Muscle of arm (tissue), 12 donors: ENCODE measurements around the gene TTLL11. TPM values are rescaled to one million over a fixed set of nuclear protein-coding genes. Genes with fewer than 3 reads are reported as not detected.
"Not testable (repeated sequence)": the region's sequence is repeated elsewhere in the genome, so short reads cannot be mapped to it uniquely, and the experiment has no call there.

Experiments used
- DNase-seq: peaks from one replicate; pipeline ENCODE4 v3.0.0-alpha.2; 2013
- polyA plus RNA-seq, 12 donors: library from polyadenylated mRNA; unstranded; fragments of 120-200 nt; gene quantifications; one replicate each; pipeline ENCODE4 v1.2.1, GENCODE V29; 2013; ENCODE audit not compliant: insufficient read length in 12 of 12

The TTLL11 gene
- polyA plus RNA-seq, 12 donors: 13.0 to 36.5 (median 27.4) TPM; not detected in 1

GRCh38 chr9:122086873-122087272 is 6.2 kb downstream of the TTLL11 start:
- no peak for DNase-seq

GRCh38 chr9:122085260-122085659 is 7.8 kb downstream of the TTLL11 start:
- DNase-seq: no peak

- no peak for DNase-seq
Observed at GRCh38 chr9:122084026-122084675, 9.0 kb downstream of the TTLL11 start.

DNA sequence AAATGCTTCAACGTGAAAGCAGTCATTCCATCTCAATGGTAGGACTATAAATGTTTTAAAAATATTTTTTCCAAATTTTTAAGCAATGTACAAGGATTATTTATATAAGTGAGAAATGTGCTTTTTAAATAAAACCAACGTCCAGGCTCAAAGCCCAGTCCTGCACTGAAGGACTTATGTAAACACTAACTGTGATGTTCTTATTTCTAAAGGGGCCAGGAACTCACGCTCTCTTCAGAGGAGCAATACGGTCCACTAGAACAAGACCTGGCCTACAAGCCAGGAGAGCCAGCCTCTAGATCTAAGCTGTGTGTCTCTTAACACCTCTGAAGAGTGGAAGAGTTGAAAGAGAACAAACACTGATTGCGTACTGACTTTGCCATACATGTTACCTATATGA is 12.1 kb downstream of the TTLL11 start:
- DNase-seq: no peak

GRCh38 chr9:122078557-122078956 is 14.6 kb downstream of the TTLL11 start:
- DNase-seq: no peak

DNA sequence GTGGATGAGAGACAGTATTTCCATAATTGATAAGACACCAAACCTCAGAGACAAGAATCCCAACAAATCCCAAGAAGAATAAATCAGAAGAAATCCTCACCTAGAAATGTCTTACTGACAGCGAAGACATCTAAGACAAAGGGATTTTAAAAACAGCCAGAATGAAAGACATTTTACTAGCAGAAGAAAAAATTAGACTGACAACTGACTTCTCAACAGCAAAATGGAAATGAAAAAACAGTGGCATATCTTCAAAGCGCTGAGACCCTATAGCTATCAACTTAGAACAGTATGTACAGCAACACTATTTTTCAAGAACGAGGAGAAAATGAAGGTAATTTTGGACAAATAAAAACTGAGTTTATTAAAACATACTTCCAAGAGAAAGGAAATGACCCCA is 16.3 kb downstream of the TTLL11 start:
- DNase-seq: no peak

DNA sequence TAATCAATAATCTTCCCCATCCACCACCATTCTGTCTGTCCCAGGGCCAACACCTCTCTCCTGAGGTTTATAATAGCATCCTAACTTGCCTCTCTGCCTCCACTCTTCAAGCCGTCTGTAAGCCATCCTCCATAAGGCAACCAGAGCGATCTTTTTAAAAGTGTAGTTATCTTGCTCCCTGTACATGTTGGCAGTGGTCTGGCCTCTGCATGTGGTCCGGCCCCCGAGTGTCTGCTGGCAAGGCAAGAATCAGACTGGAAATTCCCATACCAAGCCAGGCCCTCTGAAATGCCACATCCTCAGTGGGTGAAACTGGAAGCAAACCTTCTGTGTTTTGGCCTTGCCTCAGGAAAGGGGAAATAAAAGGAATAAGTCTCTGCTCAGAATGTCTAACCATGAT is 17.0 kb downstream of the TTLL11 start:
- no peak for DNase-seq

GRCh38 chr9:122075135-122076030 is 17.7 kb downstream of the TTLL11 start:
- peak; percentile 41 for DNase-seq

DNA sequence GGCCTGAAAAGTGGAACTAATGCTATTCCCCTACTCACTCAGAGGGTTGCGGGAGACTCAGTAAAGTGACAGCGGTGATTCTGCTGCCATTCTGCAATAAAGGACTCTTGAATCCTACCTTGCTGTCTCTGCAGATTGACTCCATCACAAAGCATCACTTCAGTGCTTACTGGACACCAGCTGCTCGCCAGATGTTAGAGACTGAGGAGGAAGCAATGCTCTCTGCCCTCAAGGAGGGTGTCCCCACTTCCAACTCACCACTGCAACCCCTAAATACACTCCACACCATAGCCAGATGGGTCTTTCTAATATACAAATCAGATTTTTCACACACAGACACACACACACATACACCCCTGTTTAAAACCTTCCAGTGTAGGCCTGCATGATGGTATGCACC is 21.4 kb downstream of the TTLL11 start:
- DNase-seq: no peak

- DNase-seq: no peak
Observed at GRCh38 chr9:122070728-122071515, 22.2 kb downstream of the TTLL11 start.

GRCh38 chr9:122066680-122067079 is 26.4 kb downstream of the TTLL11 start:
- DNase-seq: not testable (repeated sequence)

- DNase-seq: no peak
Observed at GRCh38 chr9:122065923-122066629, 27.0 kb downstream of the TTLL11 start.

- DNase-seq: no peak
Observed at GRCh38 chr9:122060481-122060880, 32.6 kb downstream of the TTLL11 start.

DNA sequence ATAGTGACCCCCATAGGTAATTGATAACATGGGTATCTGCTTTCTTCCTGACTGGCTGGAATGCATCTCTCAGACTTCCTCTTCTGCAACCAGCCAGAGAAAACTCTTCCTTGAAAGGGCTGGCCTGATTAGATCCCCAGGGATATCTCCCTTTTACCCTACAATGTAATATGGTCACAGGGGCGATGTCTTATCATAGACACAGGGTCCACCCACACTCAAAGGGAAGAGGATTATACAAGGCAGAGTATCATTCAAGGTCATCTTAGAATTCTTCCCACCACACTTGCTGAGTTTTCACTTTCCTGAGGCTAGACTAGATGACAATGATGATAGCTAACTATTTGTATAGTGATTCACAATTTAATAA is 33.2 kb downstream of the TTLL11 start:
- no peak for DNase-seq

DNA sequence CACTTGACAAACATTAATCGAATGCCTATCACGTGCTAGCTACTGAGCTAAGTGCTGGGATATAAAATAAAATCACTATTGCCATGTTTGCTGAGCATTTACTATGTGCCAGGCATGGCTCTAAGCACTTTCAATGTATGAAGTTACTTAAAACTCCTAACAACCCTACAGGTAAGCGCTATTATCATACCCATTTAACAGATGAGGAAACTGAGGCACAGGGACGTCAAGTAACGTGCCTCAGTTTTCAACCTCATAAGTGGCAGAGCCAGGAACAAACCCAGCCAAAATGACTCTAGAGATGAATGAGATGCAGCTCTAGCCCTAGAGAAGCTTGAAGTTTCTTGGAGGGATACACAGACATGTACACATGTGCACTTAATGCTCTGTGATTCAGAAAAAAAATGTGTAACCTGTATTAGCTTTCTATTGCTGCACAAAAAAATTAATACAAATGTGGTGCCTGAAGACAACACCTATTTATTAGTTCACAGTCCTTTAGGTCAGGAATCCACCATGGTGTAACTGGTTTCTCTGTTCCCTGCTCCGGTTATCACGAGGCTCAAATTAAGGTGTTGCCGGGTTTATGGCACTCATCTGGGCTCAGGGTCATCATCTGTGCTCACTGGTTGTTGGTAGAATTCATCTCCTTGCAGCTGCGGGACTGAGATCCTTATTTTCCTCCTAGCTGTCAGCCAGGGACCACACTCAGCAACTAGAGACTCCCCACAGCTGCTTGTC is 33.7 kb downstream of the TTLL11 start:
- DNase-seq: no peak

GRCh38 chr9:122058709-122059108 is 34.4 kb downstream of the TTLL11 start:
- DNase-seq: no peak

DNA sequence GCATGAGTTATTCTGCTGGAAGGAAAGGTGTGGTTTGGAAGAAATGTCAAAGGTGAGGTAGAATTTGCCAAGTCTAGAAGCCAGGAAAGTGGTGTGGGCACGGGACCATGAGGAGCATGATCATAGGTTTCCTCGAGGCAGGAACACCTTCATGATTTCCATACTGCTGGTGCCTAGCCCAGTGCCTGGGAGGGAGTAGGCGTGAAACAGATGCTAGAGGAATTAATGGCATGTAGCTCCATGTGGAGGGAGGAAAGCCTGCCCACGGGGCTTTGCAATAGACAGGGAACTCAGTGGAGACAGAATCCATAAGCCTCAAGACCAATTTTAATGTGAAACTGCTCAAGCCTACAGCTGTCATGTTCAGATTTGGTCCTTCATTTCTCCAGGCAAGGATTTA is 35.1 kb downstream of the TTLL11 start:
- DNase-seq: no peak

GRCh38 chr9:122057211-122057610 is 35.9 kb downstream of the TTLL11 start:
- DNase-seq: no peak

DNA sequence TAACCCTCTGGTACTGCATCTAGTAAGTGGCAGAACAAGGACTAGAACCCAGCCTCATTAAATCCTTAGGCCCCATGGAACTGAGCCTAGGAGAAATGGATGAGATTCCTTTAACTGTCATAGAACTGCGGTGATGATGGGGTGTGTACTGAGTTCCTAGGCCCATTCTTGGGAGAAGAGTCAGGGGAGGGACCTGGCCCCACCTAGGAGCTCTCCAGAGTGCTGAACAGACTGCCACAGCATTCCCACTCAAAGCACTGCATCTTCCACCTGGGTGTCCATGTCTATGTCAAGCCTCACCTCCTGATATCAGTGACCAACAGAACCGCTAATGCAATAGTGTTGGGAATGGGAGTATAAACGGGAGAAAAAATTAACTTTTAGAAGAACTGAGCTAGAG is 36.6 kb downstream of the TTLL11 start:
- no peak for DNase-seq

DNA sequence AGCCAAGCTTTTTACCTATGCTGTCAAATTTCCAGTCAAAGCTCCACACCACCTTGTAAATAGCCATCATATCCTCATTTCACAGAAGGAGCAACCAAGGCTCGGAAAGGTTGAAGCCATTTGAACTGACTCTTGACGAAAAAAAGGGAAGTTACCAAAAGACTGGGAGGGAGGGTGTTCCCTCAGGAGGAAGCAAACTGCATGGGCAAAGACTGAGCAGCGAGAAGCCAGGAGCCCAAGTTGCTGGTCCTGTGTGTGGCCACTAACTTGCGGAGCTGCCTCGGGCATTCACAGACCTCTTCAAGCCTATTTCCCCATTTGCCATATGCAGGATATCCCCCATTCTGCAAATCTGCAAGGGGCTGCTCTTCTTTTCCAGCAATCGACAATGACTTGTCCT is 37.4 kb downstream of the TTLL11 start:
- no peak for DNase-seq
